ENCODE data around the gene B4GALNT1. TPM values are rescaled to one million over a fixed set of nuclear protein-coding genes. Genes with fewer than 3 reads are reported as not detected.

The B4GALNT1 gene
- total RNA-seq, 1 experiment from 2014 or later = 31.3 TPM

- Histone ChIP-seq H3K4me3 (replicated peaks in 1 of 2; ENCODE audit: low read depth in 1 of 2, low read length in 2 of 2) (no peak overlapping the region), H2AFZ (ENCODE audit: low read depth, low read length, poor library complexity, severe bottlenecking) (no peak overlapping the region), H3K9me3 (ENCODE audit: control insufficient read depth in 1 of 2, insufficient read depth in 1 of 2, low read depth in 1 of 2, low read length in 2 of 2) (no peaks in the 10 kb centered on the region), H3K4me1 (ENCODE audit: control insufficient read depth in 1 of 2, insufficient read depth in 2 of 2, low read length in 2 of 2) (no peaks in the 10 kb centered on the region), H3K36me3 (ENCODE audit: control insufficient read depth in 1 of 2, insufficient read depth in 2 of 2, low read length in 2 of 2) (peaks cover 0 to 8% of the 10 kb centered on the region in 2 experiments; a peak in 3 of 4 replicates), H3K4me2 (ENCODE audit: low read length) (no peak overlapping the region), H3K9me2 (ENCODE audit: insufficient read depth) (no peaks in the 10 kb centered on the region), H3K27me3 (ENCODE audit: insufficient read depth, low read length) (no peaks in the 10 kb centered on the region), H4K20me1 (ENCODE audit: insufficient read depth) (no peaks in the 10 kb centered on the region), H3K9ac (ENCODE audit: low read length) (no peak overlapping the region), H3K79me2 (ENCODE audit: insufficient read depth, low read length) (no peaks in the 10 kb centered on the region), H3K27ac (ENCODE audit: low read depth, low read length) (no peak overlapping the region)
- BruUV-seq (replicated peaks) = no TSS peak
- no peak for DNase-seq (ENCODE audit: low read depth, low spot score)
- intact Hi-C loops (cut with micrococcal nuclease) = loop anchor here (5.0 kb wide), 1 partner anchor 112 kb away; the partner anchor contains the start of gene OS9
- CTCF ChIA-PET = no interaction called here
- ATAC-seq = no peak
- TF ChIP-seq FOSL1 (IDR thresholded peaks at IDR 0.05; ENCODE audit: low read depth) = no peak
- TF ChIP-seq CEBPB (IDR thresholded peaks at IDR 0.05; ENCODE audit: low read depth) = no peak
- TF ChIP-seq CTCF (IDR thresholded peaks at IDR 0.05 in 2 of 3, conservative IDR thresholded peaks at IDR 0.05 in 1 of 3; ENCODE audit: borderline replicate concordance in 1 of 3, insufficient read depth in 1 of 3, low read depth in 2 of 3, low read length in 2 of 3) = no peak
- TF ChIP-seq EZH2 (IDR thresholded peaks at IDR 0.05) = no peak
- TF ChIP-seq JUND (IDR thresholded peaks at IDR 0.05) = no peak
- TF ChIP-seq YY1 (IDR thresholded peaks at IDR 0.05; ENCODE audit: extremely low read depth, insufficient replicate concordance, low read depth, low read length) = no peak
- TF ChIP-seq POLR2AphosphoS5 (IDR thresholded peaks at IDR 0.05; ENCODE audit: low read depth, low read length) = no peak
- no peak for TF ChIP-seq MAX (IDR thresholded peaks at IDR 0.05)
- no peak for TF ChIP-seq EGR1 (IDR thresholded peaks at IDR 0.05; ENCODE audit: low read depth)
- TF ChIP-seq SRF (IDR thresholded peaks at IDR 0.05; ENCODE audit: low read depth) = no peak
- POLR2A ChIA-PET = no interaction called here
- RAD21 ChIA-PET (ENCODE audit: low non-redundant PET in 1 of 2, low total read pairs in 2 of 2, uncharacterized antibody in 2 of 2, unreplicated experiment in 2 of 2) = interaction anchor here in 1 of 2 experiments (0.6 kb wide), 1 partner anchor 165 kb away, joined by 3 read pairs; the partner anchor contains the start of gene TSPAN31
Measured at GRCh38 chr12:57579677-57580465, 53.1 kb downstream of the B4GALNT1 start.

Data from HCT116 (cell line).